ENCODE data around the gene ABCA12. TPM values are rescaled to one million over a fixed set of nuclear protein-coding genes. Genes with fewer than 3 reads are reported as not detected.

Gene ABCA12
- total RNA-seq, 2 donors from 2014 or later: not detected

DNA sequence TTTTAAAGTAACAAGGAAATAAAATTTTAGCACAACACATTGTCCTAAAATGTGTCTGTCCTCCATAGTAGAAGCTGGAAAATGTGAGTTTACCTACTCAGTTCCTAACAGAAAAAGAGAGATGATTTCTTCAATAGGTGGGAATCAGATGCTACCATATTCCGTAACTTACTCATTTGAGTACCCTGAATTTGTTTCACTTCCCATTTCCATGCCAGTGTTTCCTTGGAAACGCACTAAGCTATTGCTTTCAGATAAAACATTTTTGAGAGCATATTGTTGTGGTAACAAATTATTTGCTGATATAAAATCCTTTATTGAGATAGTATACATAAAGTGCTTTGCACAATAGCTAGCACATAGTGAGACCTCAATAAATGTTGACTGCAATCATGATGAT, 191.5 kb downstream of the ABCA12 start:
- no peaks in the 10 kb centered on the region for H3K36me3 ChIP-seq (replicated peaks in 1 of 2; ENCODE audit: insufficient read depth in 1 of 2, low read depth in 2 of 2)
- DNase-seq (no peak), ATAC-seq (no peak)
- intact Hi-C loops (cut with DNase I): no loop called here
- no peak for TF ChIP-seq POLR2A (IDR thresholded peaks at IDR 0.05)
- no peak for TF ChIP-seq CTCF (IDR thresholded peaks at IDR 0.05)
- no peaks in the 10 kb centered on the region for H3K27me3 ChIP-seq
- no peaks in the 10 kb centered on the region for H3K9me3 ChIP-seq
- H3K4me1 ChIP-seq: no peaks in the 10 kb centered on the region
- H3K4me3 ChIP-seq: no peak overlapping the region
- no peak overlapping the region for H3K27ac ChIP-seq
- WGBS, 2 donors: 55 to 70% methylated on average over 2 of the region's 2 CpGs

GRCh38 chr2:214934006-214934405, 204.4 kb downstream of the ABCA12 start:
- DNase-seq (no peak), ATAC-seq (no peak)
- 63 to 69% methylated on average over 4 of the region's 4 CpGs for WGBS, 2 donors
- H3K4me3 ChIP-seq: no peak overlapping the region
- intact Hi-C loops (cut with DNase I): no loop called here
- TF ChIP-seq POLR2A (IDR thresholded peaks at IDR 0.05): no peak
- no peak for TF ChIP-seq CTCF (IDR thresholded peaks at IDR 0.05)
- no peaks in the 10 kb centered on the region for H3K4me1 ChIP-seq
- H3K36me3 ChIP-seq (replicated peaks in 1 of 2; ENCODE audit: insufficient read depth in 1 of 2, low read depth in 2 of 2): no peaks in the 10 kb centered on the region
- no peaks in the 10 kb centered on the region for H3K27me3 ChIP-seq
- H3K27ac ChIP-seq: no peak overlapping the region
- H3K9me3 ChIP-seq: no peaks in the 10 kb centered on the region

- Histone ChIP-seq H3K4me1 (no peaks in the 10 kb centered on the region), H3K27ac (no peak overlapping the region), H3K4me3 (no peak overlapping the region), H3K9me3 (no peaks in the 10 kb centered on the region), H3K27me3 (no peaks in the 10 kb centered on the region), H3K36me3 (replicated peaks in 1 of 2; ENCODE audit: insufficient read depth in 1 of 2, low read depth in 2 of 2) (no peaks in the 10 kb centered on the region)
- 34 to 36% methylated on average over 6 of the region's 6 CpGs for WGBS, 2 donors
- ATAC-seq: no peak
- DNase-seq: no peak
- TF ChIP-seq POLR2A (IDR thresholded peaks at IDR 0.05): no peak
- no peak for TF ChIP-seq CTCF (IDR thresholded peaks at IDR 0.05)
- intact Hi-C loops (cut with DNase I): no loop called here
Observed at GRCh38 chr2:214904634-214905033, 233.8 kb downstream of the ABCA12 start.

- H3K36me3 ChIP-seq (replicated peaks in 1 of 2; ENCODE audit: insufficient read depth in 1 of 2, low read depth in 2 of 2): no peaks in the 10 kb centered on the region
- no peaks in the 10 kb centered on the region for H3K9me3 ChIP-seq
- TF ChIP-seq POLR2A (IDR thresholded peaks at IDR 0.05) (no peak), CTCF (IDR thresholded peaks at IDR 0.05) (no peak)
- DNase-seq (no peak), ATAC-seq (no peak)
- intact Hi-C loops (cut with DNase I): no loop called here
- no peaks in the 10 kb centered on the region for H3K4me1 ChIP-seq
- WGBS, 2 donors: 56 to 68% methylated on average over 1 of the region's 1 CpG
- H3K4me3 ChIP-seq: no peak overlapping the region
- no peak overlapping the region for H3K27ac ChIP-seq
- H3K27me3 ChIP-seq: no peaks in the 10 kb centered on the region
Observed at GRCh38 chr2:214904176-214904575, 234.2 kb downstream of the ABCA12 start.

GRCh38 chr2:214902286-214902685, 236.1 kb downstream of the ABCA12 start:
- no peak overlapping the region for H3K27ac ChIP-seq
- no peak for DNase-seq
- 72 to 74% methylated on average over 5 of the region's 5 CpGs for WGBS, 2 donors
- no peaks in the 10 kb centered on the region for H3K27me3 ChIP-seq
- intact Hi-C loops (cut with DNase I): no loop called here
- no peaks in the 10 kb centered on the region for H3K9me3 ChIP-seq
- H3K36me3 ChIP-seq (replicated peaks in 1 of 2; ENCODE audit: insufficient read depth in 1 of 2, low read depth in 2 of 2): no peaks in the 10 kb centered on the region
- H3K4me1 ChIP-seq: no peaks in the 10 kb centered on the region
- ATAC-seq: no peak
- no peak for TF ChIP-seq POLR2A (IDR thresholded peaks at IDR 0.05)
- no peak for TF ChIP-seq CTCF (IDR thresholded peaks at IDR 0.05)
- H3K4me3 ChIP-seq: no peak overlapping the region

Data from body of pancreas (tissue), 4 donors.